Measurements from ENCODE around the gene GIMAP1.

Gene GIMAP1

DNA sequence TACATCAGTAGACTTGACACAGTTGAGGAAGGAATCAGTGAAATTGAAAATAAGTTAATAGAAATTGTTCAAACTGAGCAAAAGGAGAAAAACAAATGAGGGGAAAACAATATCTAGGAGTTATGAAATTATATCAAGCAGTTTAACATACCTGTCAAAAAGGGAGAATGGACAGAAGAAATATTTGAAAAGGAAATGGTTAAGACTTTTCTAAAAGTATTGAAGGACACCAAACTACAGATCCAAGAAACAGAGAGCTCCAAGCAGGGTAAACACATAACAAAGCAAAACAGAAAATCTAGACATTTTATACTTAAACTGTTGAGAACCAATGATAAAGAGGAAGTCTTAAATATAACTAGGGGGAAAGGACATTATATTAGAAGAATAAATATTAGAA, 12.2 kb downstream of the GIMAP1 start:
- H3K4me1 ChIP-seq (ENCODE audit: low read depth, poor library complexity, severe bottlenecking): no peaks in the 10 kb centered on the region
- H3K79me2 ChIP-seq (ENCODE audit: insufficient read depth, low read depth): no peaks in the 10 kb centered on the region
- H3K4me3 ChIP-seq (IDR thresholded peaks at IDR 0.05; ENCODE audit: insufficient read depth, low read depth, low read length): no peak overlapping the region
- no peaks in the 10 kb centered on the region for H3K36me3 ChIP-seq (ENCODE audit: insufficient read depth)
- H4K20me1 ChIP-seq (ENCODE audit: insufficient read depth): no peaks in the 10 kb centered on the region
- no peak overlapping the region for H3K27ac ChIP-seq
- TF ChIP-seq CTCF (conservative IDR thresholded peaks at IDR 0.05; ENCODE audit: low read depth, low read length): no peak
- H2AFZ ChIP-seq (ENCODE audit: low read depth): no peak overlapping the region
- H3K27me3 ChIP-seq (ENCODE audit: insufficient read depth, low read depth): no peaks in the 10 kb centered on the region
- H3K9ac ChIP-seq: no peak overlapping the region
- no peak overlapping the region for H3K4me2 ChIP-seq

GRCh38 chr7:150731916-150732315, 15.5 kb downstream of the GIMAP1 start:
- Histone ChIP-seq H2AFZ (ENCODE audit: low read depth) (no peak overlapping the region), H3K27me3 (ENCODE audit: insufficient read depth, low read depth) (no peaks in the 10 kb centered on the region), H4K20me1 (ENCODE audit: insufficient read depth) (no peaks in the 10 kb centered on the region), H3K4me1 (ENCODE audit: low read depth, poor library complexity, severe bottlenecking) (no peaks in the 10 kb centered on the region), H3K4me3 (IDR thresholded peaks at IDR 0.05; ENCODE audit: insufficient read depth, low read depth, low read length) (no peak overlapping the region), H3K9ac (no peak overlapping the region), H3K27ac (no peak overlapping the region), H3K79me2 (ENCODE audit: insufficient read depth, low read depth) (no peaks in the 10 kb centered on the region), H3K36me3 (ENCODE audit: insufficient read depth) (no peaks in the 10 kb centered on the region), H3K4me2 (no peak overlapping the region)
- no peak for TF ChIP-seq CTCF (conservative IDR thresholded peaks at IDR 0.05; ENCODE audit: low read depth, low read length)

- Histone ChIP-seq H3K27ac (no peak overlapping the region), H3K79me2 (ENCODE audit: insufficient read depth, low read depth) (no peaks in the 10 kb centered on the region), H3K36me3 (ENCODE audit: insufficient read depth) (no peaks in the 10 kb centered on the region), H3K4me1 (ENCODE audit: low read depth, poor library complexity, severe bottlenecking) (no peaks in the 10 kb centered on the region), H2AFZ (ENCODE audit: low read depth) (no peak overlapping the region), H3K4me3 (IDR thresholded peaks at IDR 0.05; ENCODE audit: insufficient read depth, low read depth, low read length) (no peak overlapping the region), H4K20me1 (ENCODE audit: insufficient read depth) (no peaks in the 10 kb centered on the region), H3K27me3 (ENCODE audit: insufficient read depth, low read depth) (no peaks in the 10 kb centered on the region), H3K4me2 (no peak overlapping the region), H3K9ac (no peak overlapping the region)
- no peak for TF ChIP-seq CTCF (conservative IDR thresholded peaks at IDR 0.05; ENCODE audit: low read depth, low read length)
Observed at GRCh38 chr7:150732786-150733481, 16.5 kb downstream of the GIMAP1 start.

- Histone ChIP-seq H3K27me3 (ENCODE audit: insufficient read depth, low read depth) (no peaks in the 10 kb centered on the region), H3K4me1 (ENCODE audit: low read depth, poor library complexity, severe bottlenecking) (no peaks in the 10 kb centered on the region), H3K9ac (no peak overlapping the region), H4K20me1 (ENCODE audit: insufficient read depth) (no peaks in the 10 kb centered on the region), H3K4me3 (IDR thresholded peaks at IDR 0.05; ENCODE audit: insufficient read depth, low read depth, low read length) (no peak overlapping the region), H3K27ac (no peak overlapping the region), H3K36me3 (ENCODE audit: insufficient read depth) (no peaks in the 10 kb centered on the region), H3K79me2 (ENCODE audit: insufficient read depth, low read depth) (no peaks in the 10 kb centered on the region), H3K4me2 (no peak overlapping the region), H2AFZ (ENCODE audit: low read depth) (no peak overlapping the region)
- TF ChIP-seq CTCF (conservative IDR thresholded peaks at IDR 0.05; ENCODE audit: low read depth, low read length): no peak
Observed at GRCh38 chr7:150733482-150734095, 17.2 kb downstream of the GIMAP1 start.

Measured in KMS-11 (cell line).